ENCODE results near the gene ERC2. TPM values are rescaled to one million over a fixed set of nuclear protein-coding genes. Genes with fewer than 3 reads are reported as not detected.
A peak's percentile ranks its signal among the peaks of the same experiment; 100 is the strongest.

The ERC2 gene
- polyA plus RNA-seq, 1 experiment = 0.07 TPM

- POLR2A ChIA-PET = no interaction called here
- Histone ChIP-seq H3K4me3 (ENCODE audit: low read depth, low read length) (peak overlapping the region; percentile 25), H3K36me3 (ENCODE audit: control insufficient read depth, insufficient read depth, low read length) (peaks cover 40% of the 10 kb centered on the region), H3K27me3 (ENCODE audit: control insufficient read depth, insufficient read depth, low read length) (no peaks in the 10 kb centered on the region)
- TF ChIP-seq CTCF (IDR thresholded peaks at IDR 0.05; ENCODE audit: insufficient read depth, low read depth, low read length) = no peak
- CTCF ChIA-PET = interaction anchor here (1.8 kb wide), 1 partner anchor 247 kb away, joined by 4 read pairs; no protein-coding TSS in a partner anchor
- DNase-seq (ENCODE audit: low read depth) = no peak
Measured at GRCh38 chr3:55474213-55474632, 994.0 kb downstream of the ERC2 start.

GRCh38 chr3:55473788-55474187 lies 994.5 kb downstream of the ERC2 start:
- no peak for DNase-seq (ENCODE audit: low read depth)
- CTCF ChIA-PET = no interaction called here
- POLR2A ChIA-PET = no interaction called here
- H3K27me3 ChIP-seq (ENCODE audit: control insufficient read depth, insufficient read depth, low read length) = no peaks in the 10 kb centered on the region
- peak overlapping the region; percentile 25; the same call in 1 of the 2 replicates for H3K4me3 ChIP-seq (ENCODE audit: low read depth, low read length)
- H3K36me3 ChIP-seq (ENCODE audit: control insufficient read depth, insufficient read depth, low read length) = peaks cover 42% of the 10 kb centered on the region
- TF ChIP-seq CTCF (IDR thresholded peaks at IDR 0.05; ENCODE audit: insufficient read depth, low read depth, low read length) = no peak

- ChIA-PET CTCF (interaction anchor here (0.6 kb wide), 1 partner anchor 251 kb away, joined by 3 read pairs; no protein-coding TSS in a partner anchor), POLR2A (no interaction called here)
Measured at GRCh38 chr3:55471522-55472280, 996.6 kb downstream of the ERC2 start.

GRCh38 chr3:55471084-55471483 lies 997.2 kb downstream of the ERC2 start:
- CTCF ChIA-PET = interaction anchor here (0.8 kb wide), 1 partner anchor 290 kb away, joined by 4 read pairs; no protein-coding TSS in a partner anchor
- no peak for TF ChIP-seq CTCF (IDR thresholded peaks at IDR 0.05; ENCODE audit: insufficient read depth, low read depth, low read length)
- POLR2A ChIA-PET = interaction anchor here (0.7 kb wide), 1 partner anchor 15 kb away, joined by 11 read pairs; no protein-coding TSS in a partner anchor
- peaks cover 41% of the 10 kb centered on the region for H3K36me3 ChIP-seq (ENCODE audit: control insufficient read depth, insufficient read depth, low read length)
- no peak for DNase-seq (ENCODE audit: low read depth)
- no peaks in the 10 kb centered on the region for H3K27me3 ChIP-seq (ENCODE audit: control insufficient read depth, insufficient read depth, low read length)
- H3K4me3 ChIP-seq (ENCODE audit: low read depth, low read length) = no peak overlapping the region

More at GRCh38 chr3:55471522-55472280, 996.6 kb downstream of the ERC2 start:
- Histone ChIP-seq H3K27me3 (ENCODE audit: control insufficient read depth, insufficient read depth, low read length) (no peaks in the 10 kb centered on the region), H3K4me3 (ENCODE audit: low read depth, low read length) (no peak overlapping the region), H3K36me3 (ENCODE audit: control insufficient read depth, insufficient read depth, low read length) (peaks cover 42% of the 10 kb centered on the region)
- TF ChIP-seq CTCF (IDR thresholded peaks at IDR 0.05; ENCODE audit: insufficient read depth, low read depth, low read length) = no peak
- no peak for DNase-seq (ENCODE audit: low read depth)

- no peaks in the 10 kb centered on the region for H3K27me3 ChIP-seq (ENCODE audit: control insufficient read depth, insufficient read depth, low read length)
- peaks cover 38% of the 10 kb centered on the region for H3K36me3 ChIP-seq (ENCODE audit: control insufficient read depth, insufficient read depth, low read length)
- DNase-seq (ENCODE audit: low read depth) = no peak
- no peak overlapping the region for H3K4me3 ChIP-seq (ENCODE audit: low read depth, low read length)
- ChIA-PET POLR2A (interaction anchor here (0.5 to 1.0 kb wide), 3 partner anchors 226 to 300 kb away, joined by 3 to 4 read pairs (median 3); no protein-coding TSS in a partner anchor), CTCF (interaction anchor here (0.8 kb wide), 2 partner anchors 289 to 301 kb away, joined by 3 to 4 read pairs; no protein-coding TSS in a partner anchor)
- no peak for TF ChIP-seq CTCF (IDR thresholded peaks at IDR 0.05; ENCODE audit: insufficient read depth, low read depth, low read length)
Measured at GRCh38 chr3:55469957-55470526, 998.2 kb downstream of the ERC2 start.
